Measurements from ENCODE around the gene MMRN2. TPM values are rescaled to one million over a fixed set of nuclear protein-coding genes. Genes with fewer than 3 reads are reported as not detected.

MMRN2 gene
- total RNA-seq, 1 experiment from 2014 or later = 8.3 TPM

- ChIA-PET POLR2A (no interaction called here), RAD21 (ENCODE audit: low non-redundant PET in 1 of 2, low total read pairs in 2 of 2, uncharacterized antibody in 2 of 2, unreplicated experiment in 2 of 2) (no interaction called here), CTCF (interaction anchor here (0.8 to 1.9 kb wide), 4 partner anchors 13 to 208 kb away, joined by 3 to 4 read pairs (median 4); no protein-coding TSS in a partner anchor)
- Histone ChIP-seq H3K9me2 (ENCODE audit: insufficient read depth) (no peaks in the 10 kb centered on the region), H3K4me3 (replicated peaks in 1 of 2; ENCODE audit: low read depth in 1 of 2, low read length in 2 of 2) (no peak overlapping the region), H3K79me2 (ENCODE audit: insufficient read depth, low read length) (no peaks in the 10 kb centered on the region), H3K4me2 (ENCODE audit: low read length) (no peak overlapping the region), H3K9ac (ENCODE audit: low read length) (no peak overlapping the region), H3K27me3 (ENCODE audit: insufficient read depth, low read length) (no peaks in the 10 kb centered on the region), H4K20me1 (ENCODE audit: insufficient read depth) (no peaks in the 10 kb centered on the region), H3K27ac (ENCODE audit: low read depth, low read length) (no peak overlapping the region), H3K36me3 (ENCODE audit: control insufficient read depth in 1 of 2, insufficient read depth in 2 of 2, low read length in 2 of 2) (peaks cover 5 to 16% of the 10 kb centered on the region in 2 experiments; a peak in 2 of 4 replicates), H3K9me3 (ENCODE audit: control insufficient read depth in 1 of 2, insufficient read depth in 1 of 2, low read depth in 1 of 2, low read length in 2 of 2) (no peaks in the 10 kb centered on the region), H2AFZ (ENCODE audit: low read depth, low read length, poor library complexity, severe bottlenecking) (no peak overlapping the region), H3K4me1 (ENCODE audit: control insufficient read depth in 1 of 2, insufficient read depth in 2 of 2, low read length in 2 of 2) (no peaks in the 10 kb centered on the region)
- no TSS peak for BruUV-seq (replicated peaks)
- DNase-seq (ENCODE audit: low read depth, low spot score) (no peak), ATAC-seq (no peak)
- no peak for TF ChIP-seq SP1 (IDR thresholded peaks at IDR 0.05; ENCODE audit: low read depth)
- TF ChIP-seq, protein P1, sequence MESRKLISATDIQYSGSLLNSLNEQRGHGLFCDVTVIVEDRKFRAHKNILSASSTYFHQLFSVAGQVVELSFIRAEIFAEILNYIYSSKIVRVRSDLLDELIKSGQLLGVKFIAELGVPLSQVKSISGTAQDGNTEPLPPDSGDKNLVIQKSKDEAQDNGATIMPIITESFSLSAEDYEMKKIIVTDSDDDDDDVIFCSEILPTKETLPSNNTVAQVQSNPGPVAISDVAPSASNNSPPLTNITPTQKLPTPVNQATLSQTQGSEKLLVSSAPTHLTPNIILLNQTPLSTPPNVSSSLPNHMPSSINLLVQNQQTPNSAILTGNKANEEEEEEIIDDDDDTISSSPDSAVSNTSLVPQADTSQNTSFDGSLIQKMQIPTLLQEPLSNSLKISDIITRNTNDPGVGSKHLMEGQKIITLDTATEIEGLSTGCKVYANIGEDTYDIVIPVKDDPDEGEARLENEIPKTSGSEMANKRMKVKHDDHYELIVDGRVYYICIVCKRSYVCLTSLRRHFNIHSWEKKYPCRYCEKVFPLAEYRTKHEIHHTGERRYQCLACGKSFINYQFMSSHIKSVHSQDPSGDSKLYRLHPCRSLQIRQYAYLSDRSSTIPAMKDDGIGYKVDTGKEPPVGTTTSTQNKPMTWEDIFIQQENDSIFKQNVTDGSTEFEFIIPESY (IDR thresholded peaks at IDR 0.05; ENCODE audit: extremely low read depth, insufficient replicate concordance, low read length) = no peak
- no peak for TF ChIP-seq TCF7L2 (IDR thresholded peaks at IDR 0.05; ENCODE audit: borderline replicate concordance, extremely low read depth, insufficient read depth, insufficient read length)
- no peak for TF ChIP-seq SRF (IDR thresholded peaks at IDR 0.05; ENCODE audit: low read depth)
- TF ChIP-seq EGR1 (IDR thresholded peaks at IDR 0.05; ENCODE audit: low read depth) = no peak
- no peak for TF ChIP-seq EZH2phosphoT487 (IDR thresholded peaks at IDR 0.05; ENCODE audit: borderline replicate concordance)
- TF ChIP-seq ELF1 (IDR thresholded peaks at IDR 0.05; ENCODE audit: borderline replicate concordance, low read depth) = no peak
- intact Hi-C loops (cut with micrococcal nuclease) = loop anchor here (5.0 to 10.0 kb wide), 2 partner anchors 186 to 304 kb away; no protein-coding TSS in a partner anchor
Observed at GRCh38 chr10:86898511-86898910, 58.9 kb downstream of the MMRN2 start.

GRCh38 chr10:86889997-86890396 is 67.4 kb downstream of the MMRN2 start:
- RAD21 ChIA-PET (ENCODE audit: low non-redundant PET in 1 of 2, low total read pairs in 2 of 2, uncharacterized antibody in 2 of 2, unreplicated experiment in 2 of 2) = no interaction called here
- Histone ChIP-seq H3K4me1 (ENCODE audit: control insufficient read depth in 1 of 2, insufficient read depth in 2 of 2, low read length in 2 of 2) (peaks cover 0 to 8% of the 10 kb centered on the region in 2 experiments; a peak in 2 of 4 replicates), H3K4me3 (replicated peaks in 1 of 2; ENCODE audit: low read depth in 1 of 2, low read length in 2 of 2) (no peak overlapping the region), H4K20me1 (ENCODE audit: insufficient read depth) (no peaks in the 10 kb centered on the region), H3K9ac (ENCODE audit: low read length) (no peak overlapping the region), H3K9me3 (ENCODE audit: control insufficient read depth in 1 of 2, insufficient read depth in 1 of 2, low read depth in 1 of 2, low read length in 2 of 2) (no peaks in the 10 kb centered on the region), H3K27ac (ENCODE audit: low read depth, low read length) (no peak overlapping the region), H2AFZ (ENCODE audit: low read depth, low read length, poor library complexity, severe bottlenecking) (no peak overlapping the region), H3K27me3 (ENCODE audit: insufficient read depth, low read length) (no peaks in the 10 kb centered on the region), H3K36me3 (ENCODE audit: control insufficient read depth in 1 of 2, insufficient read depth in 2 of 2, low read length in 2 of 2) (0 out of 4 replicates have a peak, but pooled peaks cover 0 to 5% of the 10 kb centered on the region in 2 experiments), H3K79me2 (ENCODE audit: insufficient read depth, low read length) (no peaks in the 10 kb centered on the region), H3K9me2 (ENCODE audit: insufficient read depth) (no peaks in the 10 kb centered on the region), H3K4me2 (ENCODE audit: low read length) (no peak overlapping the region)
- no TSS peak for BruUV-seq (replicated peaks)
- TF ChIP-seq YY1 (IDR thresholded peaks at IDR 0.05; ENCODE audit: extremely low read depth, insufficient replicate concordance, low read depth, low read length) = no peak
- POLR2A ChIA-PET = no interaction called here
- ATAC-seq = no peak
- CTCF ChIA-PET = no interaction called here
- no peak for DNase-seq (ENCODE audit: low read depth, low spot score)
- intact Hi-C loops (cut with micrococcal nuclease) = loop anchor here (10.0 kb wide), 1 partner anchor 295 kb away; no protein-coding TSS in a partner anchor
